Activated naive CD4-positive, alpha-beta T cell treated with anti-CD3 and anti-CD28 coated beads, Interleukin-2, amount 50 U/mL, for 24 hours (primary cell): ENCODE measurements around the gene SP110.

Experiments used
- H3K27ac Mint-ChIP-seq: one replicate; pipeline ENCODE4 v1.8.0; 2021; ENCODE audit warnings: mild to moderate bottlenecking, mixed read lengths
- H3K27me3 Mint-ChIP-seq: one replicate; pipeline ENCODE4 v1.8.0; 2021; ENCODE audit warnings: mixed read lengths
- H3K36me3 Mint-ChIP-seq: one replicate; pipeline ENCODE4 v1.8.0; 2021; ENCODE audit warnings: mixed read lengths
- H3K4me1 Mint-ChIP-seq: one replicate; pipeline ENCODE4 v1.8.0; 2021; ENCODE audit warnings: mixed read lengths
- H3K4me3 Mint-ChIP-seq: one replicate; pipeline ENCODE4 v1.8.0; 2021; ENCODE audit warnings: mild to moderate bottlenecking, mixed read lengths
- H3K9me3 Mint-ChIP-seq: one replicate; pipeline ENCODE4 v1.8.0; 2021; ENCODE audit warnings: mixed read lengths

SP110 gene

GRCh38 chr2:230161184-230161583, 58.6 kb downstream of the SP110 start:
- Mint-ChIP-seq H3K4me3 (no peak overlapping the region), H3K27me3 (no peaks in the 10 kb centered on the region), H3K9me3 (no peaks in the 10 kb centered on the region), H3K27ac (no peak overlapping the region), H3K36me3 (peaks cover 5% of the 10 kb centered on the region), H3K4me1 (peaks cover 5% of the 10 kb centered on the region)

- Mint-ChIP-seq H3K27ac (no peak overlapping the region), H3K27me3 (no peaks in the 10 kb centered on the region), H3K36me3 (peaks cover 5% of the 10 kb centered on the region), H3K4me1 (peaks cover 5% of the 10 kb centered on the region), H3K9me3 (no peaks in the 10 kb centered on the region), H3K4me3 (no peak overlapping the region)
These were observed 59.6 kb downstream of the SP110 start for GRCh38 chr2:230160112-230160660.

GRCh38 chr2:230158468-230158867, 61.3 kb downstream of the SP110 start:
- H3K9me3 Mint-ChIP-seq, result no peaks in the 10 kb centered on the region
- H3K36me3 Mint-ChIP-seq, result peaks cover 2% of the 10 kb centered on the region
- H3K4me3 Mint-ChIP-seq, result no peak overlapping the region
- H3K4me1 Mint-ChIP-seq, result peaks cover 5% of the 10 kb centered on the region
- H3K27me3 Mint-ChIP-seq, result no peaks in the 10 kb centered on the region
- H3K27ac Mint-ChIP-seq, result no peak overlapping the region

- Mint-ChIP-seq H3K4me1 (peaks cover 5% of the 10 kb centered on the region), H3K36me3 (peaks cover 2% of the 10 kb centered on the region)
These were observed 62.7 kb downstream of the SP110 start for GRCh38 chr2:230156782-230157699.

GRCh38 chr2:230155359-230155758, 64.4 kb downstream of the SP110 start:
- no peak overlapping the region for H3K4me3 Mint-ChIP-seq
- H3K27me3 Mint-ChIP-seq, result peaks cover 1% of the 10 kb centered on the region
- no peak overlapping the region for H3K27ac Mint-ChIP-seq
- H3K36me3 Mint-ChIP-seq, result peaks cover 2% of the 10 kb centered on the region
- no peaks in the 10 kb centered on the region for H3K9me3 Mint-ChIP-seq
- H3K4me1 Mint-ChIP-seq, result peaks cover 5% of the 10 kb centered on the region

More at GRCh38 chr2:230156782-230157699, 62.7 kb downstream of the SP110 start:
- no peaks in the 10 kb centered on the region for H3K27me3 Mint-ChIP-seq
- no peak overlapping the region for H3K4me3 Mint-ChIP-seq
- peak overlapping the region; percentile 83 for H3K27ac Mint-ChIP-seq
- H3K9me3 Mint-ChIP-seq, result no peaks in the 10 kb centered on the region

- H3K4me1 Mint-ChIP-seq, result no peaks in the 10 kb centered on the region
These were observed 66.3 kb downstream of the SP110 start for GRCh38 chr2:230153390-230153976.

GRCh38 chr2:230152334-230152733, 67.5 kb downstream of the SP110 start:
- Mint-ChIP-seq H3K36me3 (no peaks in the 10 kb centered on the region), H3K27me3 (peaks cover 1% of the 10 kb centered on the region), H3K4me3 (no peak overlapping the region), H3K9me3 (no peaks in the 10 kb centered on the region), H3K4me1 (no peaks in the 10 kb centered on the region), H3K27ac (no peak overlapping the region)

More at GRCh38 chr2:230153390-230153976, 66.3 kb downstream of the SP110 start:
- Mint-ChIP-seq H3K27me3 (peaks cover 1% of the 10 kb centered on the region), H3K9me3 (no peaks in the 10 kb centered on the region), H3K36me3 (peaks cover 2% of the 10 kb centered on the region), H3K4me3 (no peak overlapping the region), H3K27ac (no peak overlapping the region)

GRCh38 chr2:230144355-230144754, 75.4 kb downstream of the SP110 start:
- Mint-ChIP-seq H3K27me3 (no peaks in the 10 kb centered on the region), H3K36me3 (peaks cover 9% of the 10 kb centered on the region), H3K4me1 (no peaks in the 10 kb centered on the region), H3K27ac (no peak overlapping the region), H3K4me3 (no peak overlapping the region), H3K9me3 (no peaks in the 10 kb centered on the region)

GRCh38 chr2:230140667-230141066, 79.1 kb downstream of the SP110 start:
- no peak overlapping the region for H3K4me3 Mint-ChIP-seq
- H3K27me3 Mint-ChIP-seq, result no peaks in the 10 kb centered on the region
- peaks cover 9% of the 10 kb centered on the region for H3K36me3 Mint-ChIP-seq
- no peaks in the 10 kb centered on the region for H3K9me3 Mint-ChIP-seq
- no peaks in the 10 kb centered on the region for H3K4me1 Mint-ChIP-seq
- H3K27ac Mint-ChIP-seq, result no peak overlapping the region

GRCh38 chr2:230137902-230138539, 81.8 kb downstream of the SP110 start:
- no peaks in the 10 kb centered on the region for H3K27me3 Mint-ChIP-seq
- H3K4me3 Mint-ChIP-seq, result no peak overlapping the region
- H3K27ac Mint-ChIP-seq, result no peak overlapping the region
- peaks cover 7% of the 10 kb centered on the region for H3K36me3 Mint-ChIP-seq
- H3K4me1 Mint-ChIP-seq, result no peaks in the 10 kb centered on the region
- no peaks in the 10 kb centered on the region for H3K9me3 Mint-ChIP-seq

- Mint-ChIP-seq H3K4me3 (no peak overlapping the region), H3K27me3 (no peaks in the 10 kb centered on the region)
These were observed 84.7 kb downstream of the SP110 start for GRCh38 chr2:230135130-230135525.

GRCh38 chr2:230134496-230135129, 85.2 kb downstream of the SP110 start:
- Mint-ChIP-seq H3K36me3 (no peaks in the 10 kb centered on the region), H3K4me1 (no peaks in the 10 kb centered on the region), H3K27ac (no peak overlapping the region), H3K4me3 (no peak overlapping the region), H3K9me3 (no peaks in the 10 kb centered on the region), H3K27me3 (no peaks in the 10 kb centered on the region)

More at GRCh38 chr2:230135130-230135525, 84.7 kb downstream of the SP110 start:
- no peaks in the 10 kb centered on the region for H3K4me1 Mint-ChIP-seq
- no peak overlapping the region for H3K27ac Mint-ChIP-seq
- H3K9me3 Mint-ChIP-seq, result no peaks in the 10 kb centered on the region
- H3K36me3 Mint-ChIP-seq, result peaks cover 3% of the 10 kb centered on the region

- Mint-ChIP-seq H3K36me3 (no peaks in the 10 kb centered on the region), H3K27ac (no peak overlapping the region), H3K4me1 (no peaks in the 10 kb centered on the region), H3K9me3 (no peaks in the 10 kb centered on the region), H3K27me3 (no peaks in the 10 kb centered on the region), H3K4me3 (no peak overlapping the region)
These were observed 88.4 kb downstream of the SP110 start for GRCh38 chr2:230131366-230131765.

GRCh38 chr2:230130668-230131364, 89.0 kb downstream of the SP110 start:
- Mint-ChIP-seq H3K4me3 (no peak overlapping the region), H3K27me3 (no peaks in the 10 kb centered on the region), H3K36me3 (no peaks in the 10 kb centered on the region), H3K4me1 (peaks cover under 1% of the 10 kb centered on the region), H3K27ac (no peak overlapping the region), H3K9me3 (no peaks in the 10 kb centered on the region)

GRCh38 chr2:230129343-230129742, 90.4 kb downstream of the SP110 start:
- H3K4me3 Mint-ChIP-seq, result no peak overlapping the region
- H3K36me3 Mint-ChIP-seq, result no peaks in the 10 kb centered on the region
- no peak overlapping the region for H3K27ac Mint-ChIP-seq
- peaks cover 9% of the 10 kb centered on the region for H3K4me1 Mint-ChIP-seq
- no peaks in the 10 kb centered on the region for H3K27me3 Mint-ChIP-seq
- no peaks in the 10 kb centered on the region for H3K9me3 Mint-ChIP-seq
